GM23338 (cell line): ENCODE results near the gene C9orf57.
"Not testable (repeated sequence)": the region's sequence is repeated elsewhere in the genome, so short reads cannot be mapped to it uniquely, and the experiment has no call there.

Source experiments
- CREB1 ChIP-seq: fragments of 250-450 bp; sonication (Bioruptor Pico); IDR thresholded peaks from 2 replicates; pipeline ENCODE4 v1.5.0; 2020; ENCODE audit warnings: low read depth, mild to moderate bottlenecking, moderate library complexity
- CTCF ChIP-seq, 2 experiments: fragments of 200-600 bp in 1 of 2; sonication (generic) in 1 of 2; conservative IDR thresholded peaks; 2 replicates each; pipeline versions ENCODE4 v1.5.1 to v1.6.1; 2016 to 2017; ENCODE audit warnings: antibody characterized with exemption in 2 of 2, low read depth in 2 of 2, mild to moderate bottlenecking in 2 of 2, moderate library complexity in 1 of 2
- ETS1 ChIP-seq: IDR thresholded peaks from 2 replicates; pipeline ENCODE4 v1.6.1; 2016; ENCODE audit warnings: antibody characterized with exemption
- EZH2 ChIP-seq: fragments of 200-600 bp; sonication (generic); IDR thresholded peaks from one replicate; pipeline ENCODE4 v1.8.0; 2017; ENCODE audit warnings: antibody characterized with exemption, mild to moderate bottlenecking, low read depth; ENCODE audit not compliant: unreplicated experiment
- EZH2phosphoT487 ChIP-seq: fragments of 200-600 bp; sonication (generic); IDR thresholded peaks from one replicate; pipeline ENCODE4 v1.8.1; 2018; ENCODE audit warnings: antibody characterized with exemption; ENCODE audit not compliant: unreplicated experiment
- JUNB ChIP-seq: IDR thresholded peaks from one replicate; pipeline ENCODE4 v1.6.1; 2016; ENCODE audit warnings: antibody characterized with exemption; ENCODE audit not compliant: unreplicated experiment
- NANOG ChIP-seq: IDR thresholded peaks from 2 replicates; pipeline ENCODE4 v1.6.1; 2016; ENCODE audit warnings: antibody characterized with exemption, borderline replicate concordance
- POLR2AphosphoS5 ChIP-seq: IDR thresholded peaks from 2 replicates; pipeline ENCODE4 v1.6.1; 2016; ENCODE audit warnings: antibody characterized with exemption, low read depth
- REST ChIP-seq: IDR thresholded peaks from one replicate; pipeline ENCODE4 v1.6.1; 2018; ENCODE audit warnings: antibody characterized with exemption; ENCODE audit not compliant: unreplicated experiment
- STAT1 ChIP-seq: IDR thresholded peaks from one replicate; pipeline ENCODE4 v1.6.1; 2016; ENCODE audit warnings: antibody characterized with exemption; ENCODE audit not compliant: unreplicated experiment
- ZNF114 ChIP-seq: fragments of 250-450 bp; sonication (Bioruptor Pico); IDR thresholded peaks from 2 replicates; pipeline ENCODE4 v1.5.0; 2020; ENCODE audit warnings: mild to moderate bottlenecking, moderate library complexity
- ZNF462 ChIP-seq: fragments of 250-450 bp; sonication (Bioruptor Pico); IDR thresholded peaks from 2 replicates; pipeline ENCODE4 v1.5.0; 2020; ENCODE audit warnings: mild to moderate bottlenecking, moderate library complexity

- TF ChIP-seq CTCF (conservative IDR thresholded peaks at IDR 0.05; ENCODE audit: low read depth in 2 of 2); POLR2AphosphoS5; EZH2; STAT1; EZH2phosphoT487; CREB1 (CRISPR knock-in tag); JUNB; ETS1; REST; ZNF114 (CRISPR knock-in tag); ZNF462 (CRISPR knock-in tag); NANOG: not testable (repeated sequence)
Observed at GRCh38 chr9:72007726-72008125, 52.7 kb downstream of the C9orf57 start.
